T-helper 1 cell treated with Interleukin-12 subunit alpha and Interleukin-12 subunit beta and Interleukin-4 antibody, amounts not matched to agents 30 ng/mL and 1 ng/mL, for 36 hours (primary cell): ENCODE measurements around the gene BNC2. TPM values are rescaled to one million over a fixed set of nuclear protein-coding genes. Genes with fewer than 3 reads are reported as not detected.

Experiments used
- intact Hi-C: fragments of 100-400 bp; cut with micrococcal nuclease; formaldehyde crosslinking; loops from one replicate; pipeline ENCODE4 v1.15.1; 2024
- total RNA-seq: library from RNA; stranded (reverse); gene quantifications from 2 replicates; pipeline ENCODE4 v1.2.3, GENCODE V29; 2022

The BNC2 gene
- total RNA-seq, 1 donor from 2014 or later = not detected

- intact Hi-C loops = no loop called here
These were observed 1.2 kb downstream of the BNC2 start for GRCh38 chr9:16869131-16869881.

DNA sequence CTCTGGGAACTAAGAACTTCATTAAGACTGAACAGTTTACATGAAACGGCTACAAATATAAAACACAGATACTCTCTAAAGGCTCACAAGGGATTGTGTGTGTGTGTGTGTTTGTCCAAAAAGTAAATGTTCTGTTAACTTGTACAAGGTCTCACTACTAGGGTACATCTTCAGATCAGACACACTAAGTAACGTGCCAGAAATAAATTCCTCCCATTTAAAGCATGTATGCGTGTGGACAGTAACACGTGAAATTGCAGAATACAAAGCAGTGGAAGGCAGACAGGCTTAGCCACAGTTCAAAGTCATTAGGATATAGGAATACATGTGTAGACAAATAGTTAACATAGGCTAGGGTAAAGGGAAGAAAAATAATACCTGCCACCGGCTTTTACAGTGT is 1.8 kb downstream of the BNC2 start:
- intact Hi-C loops = no loop called here

GRCh38 chr9:16867576-16868311 is 2.7 kb downstream of the BNC2 start:
- intact Hi-C loops = no loop called here

GRCh38 chr9:16866587-16866986 is 3.9 kb downstream of the BNC2 start:
- intact Hi-C loops = no loop called here

GRCh38 chr9:16864649-16865434 is 5.6 kb downstream of the BNC2 start:
- intact Hi-C loops = no loop called here

GRCh38 chr9:16848179-16848578 is 22.3 kb downstream of the BNC2 start:
- intact Hi-C loops = no loop called here

DNA sequence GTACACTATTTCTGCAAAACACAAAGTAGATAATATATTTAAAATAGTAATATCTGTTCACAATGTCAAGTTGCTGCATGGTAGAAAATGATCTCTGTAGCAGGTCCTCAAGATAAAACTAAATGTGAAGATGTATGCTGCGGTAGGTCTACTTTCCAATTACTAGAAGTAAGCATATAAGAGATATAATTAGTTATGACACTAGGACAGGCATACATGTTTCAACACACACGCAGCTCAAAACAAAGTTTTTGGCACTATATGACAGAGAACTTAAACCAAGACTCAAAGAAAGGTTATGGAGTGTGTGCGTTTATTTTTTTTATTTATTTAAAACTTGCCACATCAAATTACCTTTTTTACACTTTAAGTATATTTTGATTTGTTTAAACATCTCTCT is 23.5 kb downstream of the BNC2 start:
- intact Hi-C loops = no loop called here

DNA sequence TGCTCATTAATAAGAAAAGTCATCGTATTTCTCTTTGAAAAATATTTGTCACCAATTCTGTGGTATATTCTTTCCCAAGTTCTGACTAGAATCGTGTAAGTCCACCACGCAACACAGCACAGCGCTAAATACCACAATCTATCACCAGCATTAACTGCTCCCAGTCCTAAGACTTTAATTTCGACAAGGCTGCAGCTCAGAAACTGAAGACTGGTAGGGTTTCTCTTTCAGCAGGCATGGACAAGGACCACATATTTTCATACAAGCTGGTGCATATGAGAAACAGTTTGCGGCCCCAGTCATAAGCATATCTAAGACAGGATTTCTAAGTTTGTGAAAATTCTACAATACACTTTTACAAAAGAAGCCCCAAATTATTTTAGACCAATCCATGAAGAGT is 24.1 kb downstream of the BNC2 start:
- intact Hi-C loops = no loop called here

GRCh38 chr9:16834817-16835216 is 35.7 kb downstream of the BNC2 start:
- intact Hi-C loops = no loop called here

DNA sequence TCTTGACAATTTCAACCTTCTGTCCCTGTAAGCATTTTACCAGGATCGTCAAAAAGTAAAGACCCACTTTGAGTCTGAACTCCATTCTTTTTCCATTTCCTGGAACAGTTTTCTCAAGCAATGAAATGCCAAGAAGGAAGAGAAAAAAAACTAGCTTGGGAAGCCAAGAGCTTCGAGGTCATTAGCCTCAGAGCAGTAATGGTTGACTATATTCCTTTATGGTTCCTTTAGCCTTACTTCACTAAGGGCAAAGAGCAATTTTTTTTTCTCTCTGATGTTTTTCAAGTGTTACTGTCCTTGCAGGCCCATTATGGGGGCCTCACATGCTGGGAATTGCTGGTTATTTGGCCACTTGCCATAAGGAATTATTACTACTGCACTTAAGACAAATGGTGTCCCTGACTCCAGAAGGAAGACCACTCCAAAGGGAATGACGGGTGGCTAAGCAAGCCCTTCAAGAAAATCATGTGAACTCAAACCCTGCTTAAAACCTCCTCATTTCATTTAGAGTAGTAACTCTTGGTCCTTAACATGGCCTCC is 37.1 kb downstream of the BNC2 start:
- intact Hi-C loops = no loop called here

GRCh38 chr9:16832101-16832500 is 38.4 kb downstream of the BNC2 start:
- intact Hi-C loops = no loop called here

GRCh38 chr9:16830806-16831205 is 39.7 kb downstream of the BNC2 start:
- intact Hi-C loops = no loop called here

DNA sequence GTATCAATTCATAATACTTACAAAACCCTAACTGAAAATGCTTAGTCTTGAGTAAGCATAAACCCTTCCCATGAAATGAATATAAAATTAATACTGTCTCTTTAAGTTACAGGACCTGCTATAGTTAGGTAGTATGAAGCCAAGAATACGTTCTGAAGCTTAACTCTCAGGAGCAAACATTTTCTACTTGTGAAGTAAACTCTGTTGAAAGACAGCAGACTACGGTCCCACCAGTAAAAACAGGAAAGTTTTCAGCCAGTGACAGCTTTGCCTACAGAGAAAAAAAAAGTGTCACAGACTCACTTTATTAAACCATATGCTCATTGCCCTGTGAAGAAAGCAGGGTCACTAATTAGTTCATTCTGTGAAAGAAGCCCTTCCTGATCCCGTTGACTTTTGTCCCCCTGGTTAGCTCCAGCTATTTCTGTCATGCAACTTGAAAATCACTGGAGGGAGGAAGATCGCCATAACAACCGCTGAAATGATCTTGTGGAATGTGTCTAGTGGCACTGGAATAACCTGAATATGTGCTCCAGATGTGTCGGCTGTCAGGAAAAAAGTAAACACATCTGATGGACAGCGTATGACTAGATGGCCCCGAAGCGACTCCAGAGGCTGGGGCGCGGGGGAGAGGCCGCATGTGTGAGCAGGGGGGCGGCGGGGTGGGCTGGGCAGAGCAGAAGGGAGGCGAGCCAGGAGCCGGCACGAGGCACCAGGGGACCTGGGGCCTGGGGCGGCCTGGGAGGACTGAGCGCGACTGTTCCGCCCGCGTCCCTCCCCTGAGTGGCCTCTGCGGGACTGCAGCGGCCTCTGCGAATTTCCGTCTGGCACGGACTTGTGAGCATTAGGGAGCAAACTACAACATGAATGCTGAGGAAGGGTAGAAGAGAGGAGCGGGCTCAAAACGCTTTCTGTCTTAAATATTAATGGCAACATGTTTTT is 41.9 kb downstream of the BNC2 start:
- intact Hi-C loops = no loop called here

- intact Hi-C loops = no loop called here
These were observed 44.4 kb downstream of the BNC2 start for GRCh38 chr9:16825971-16826625.

- intact Hi-C loops = no loop called here
These were observed 45.1 kb downstream of the BNC2 start for GRCh38 chr9:16825331-16825725.

DNA sequence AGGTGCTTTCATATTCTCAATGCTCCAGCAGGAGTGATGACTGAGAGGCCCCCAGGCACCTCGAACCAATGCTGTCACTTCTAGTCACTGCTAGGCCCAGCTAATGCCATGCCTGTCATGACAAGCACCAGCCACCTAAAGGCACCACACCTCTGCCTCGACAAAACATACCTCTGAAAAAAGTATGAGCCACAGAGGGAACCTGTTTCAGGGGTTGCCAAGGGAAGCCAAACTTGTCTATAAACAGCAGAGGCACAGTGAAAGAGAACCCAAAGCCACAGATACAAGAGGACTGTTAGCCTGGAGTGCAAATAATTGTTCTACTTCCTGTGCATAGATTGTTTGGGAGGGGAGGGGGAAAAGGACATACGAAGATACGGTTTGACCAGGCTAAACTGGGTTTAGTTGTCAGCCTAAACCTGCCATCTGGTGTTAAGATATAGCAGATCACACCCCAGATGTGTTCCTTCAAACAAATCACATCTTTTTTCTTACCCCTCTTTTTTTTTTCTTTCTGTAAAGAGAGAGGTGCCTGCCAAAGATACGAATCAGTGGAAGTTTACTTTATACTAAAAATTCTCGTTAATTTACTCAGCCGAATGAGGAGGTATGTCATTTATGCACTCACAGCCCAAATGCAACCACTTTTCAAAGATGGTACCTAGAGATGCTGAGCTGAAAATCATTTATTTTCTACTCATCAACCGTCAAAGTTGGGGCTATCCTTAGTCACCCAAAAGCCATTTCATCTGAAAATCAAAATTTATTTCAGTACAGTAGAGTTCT is 45.7 kb downstream of the BNC2 start:
- intact Hi-C loops = no loop called here

GRCh38 chr9:16823906-16824305 is 46.6 kb downstream of the BNC2 start:
- intact Hi-C loops = no loop called here

DNA sequence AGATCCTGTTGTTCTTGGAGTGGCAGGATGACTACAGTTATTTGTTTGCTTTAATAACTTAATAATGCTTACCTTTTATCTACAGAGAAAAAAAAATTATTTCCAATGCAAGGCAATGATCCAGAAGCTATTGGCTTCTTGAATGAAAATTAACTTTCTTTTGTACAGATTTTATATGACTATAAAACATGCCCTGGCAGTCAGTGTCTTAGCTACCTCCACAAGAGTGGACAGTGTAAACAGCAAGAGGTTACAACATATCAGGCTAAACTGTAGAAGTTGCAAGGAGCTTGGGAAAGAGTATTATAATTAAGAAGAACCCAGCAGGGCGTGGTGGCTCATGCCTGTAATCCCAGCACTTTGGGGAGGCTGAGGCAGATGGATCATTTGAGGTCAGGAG is 49.1 kb downstream of the BNC2 start:
- intact Hi-C loops = no loop called here

DNA sequence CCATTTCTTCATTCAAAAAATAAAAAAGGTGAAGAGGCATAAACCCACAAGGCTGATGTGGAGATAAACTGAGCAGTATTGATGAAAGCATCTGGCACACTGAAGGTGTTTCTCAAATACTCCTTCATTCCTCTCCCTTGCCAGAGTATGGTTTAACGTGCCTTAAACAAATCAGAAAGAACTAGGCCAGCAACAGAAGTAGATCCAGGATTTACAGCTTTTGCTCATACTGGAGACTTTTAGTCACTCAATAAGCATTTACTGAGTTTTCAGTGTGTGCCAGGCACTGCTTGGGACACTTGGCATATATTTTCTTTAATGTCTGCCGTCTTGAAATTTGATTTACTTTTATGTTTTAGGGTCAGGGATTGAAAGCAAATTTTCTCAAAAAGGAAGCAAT is 53.0 kb downstream of the BNC2 start:
- intact Hi-C loops = no loop called here
